ENCODE measurements around the gene NDUFAF8.

DNA sequence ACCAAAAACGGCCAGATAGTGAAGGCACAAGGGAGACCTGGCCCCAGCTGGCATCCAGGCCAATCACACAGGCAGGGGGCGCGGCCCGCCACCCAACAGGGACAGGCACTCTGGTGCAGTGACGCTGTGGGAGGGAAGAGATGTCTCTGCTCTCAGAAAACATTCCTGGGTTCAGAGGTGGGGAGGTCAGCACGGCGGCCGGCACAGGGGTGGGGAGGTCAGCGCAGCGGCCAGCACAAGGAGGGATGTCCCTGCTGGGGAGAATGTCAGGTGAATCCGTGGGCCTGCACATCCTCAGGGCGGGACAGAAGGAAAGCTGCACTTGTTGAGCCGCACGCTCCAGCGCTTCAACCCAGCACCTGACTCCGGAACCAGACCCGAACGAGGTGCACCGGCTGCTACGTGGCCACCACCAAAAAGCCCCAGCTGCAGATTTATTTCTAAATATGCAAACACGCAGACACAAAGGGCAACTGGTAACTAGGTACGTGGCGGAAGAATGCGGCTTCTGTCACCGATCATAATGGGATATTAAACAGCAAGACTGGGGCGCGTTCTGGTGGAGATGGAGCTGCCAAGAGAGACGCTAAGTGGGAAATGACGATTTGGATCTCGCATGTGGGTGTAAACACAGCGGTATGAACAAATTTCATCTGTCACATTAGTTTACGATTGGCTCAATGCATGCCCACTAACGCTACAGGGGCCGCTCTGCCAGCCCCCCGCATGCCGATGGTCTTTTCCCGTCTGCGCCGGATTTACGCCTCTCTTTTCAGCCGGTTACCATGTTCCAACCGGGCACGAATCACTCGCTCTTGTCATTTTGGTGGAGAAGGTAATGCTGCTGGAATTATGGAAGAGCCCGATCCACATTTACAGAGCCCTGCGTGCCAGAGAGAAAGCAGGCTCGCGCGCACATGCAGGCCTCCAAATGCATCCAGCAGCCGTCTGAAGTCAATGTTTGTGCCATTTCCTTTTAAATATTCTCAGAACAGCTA lies 40.5 kb downstream of the NDUFAF8 start:
- TF ChIP-seq, protein P1, sequence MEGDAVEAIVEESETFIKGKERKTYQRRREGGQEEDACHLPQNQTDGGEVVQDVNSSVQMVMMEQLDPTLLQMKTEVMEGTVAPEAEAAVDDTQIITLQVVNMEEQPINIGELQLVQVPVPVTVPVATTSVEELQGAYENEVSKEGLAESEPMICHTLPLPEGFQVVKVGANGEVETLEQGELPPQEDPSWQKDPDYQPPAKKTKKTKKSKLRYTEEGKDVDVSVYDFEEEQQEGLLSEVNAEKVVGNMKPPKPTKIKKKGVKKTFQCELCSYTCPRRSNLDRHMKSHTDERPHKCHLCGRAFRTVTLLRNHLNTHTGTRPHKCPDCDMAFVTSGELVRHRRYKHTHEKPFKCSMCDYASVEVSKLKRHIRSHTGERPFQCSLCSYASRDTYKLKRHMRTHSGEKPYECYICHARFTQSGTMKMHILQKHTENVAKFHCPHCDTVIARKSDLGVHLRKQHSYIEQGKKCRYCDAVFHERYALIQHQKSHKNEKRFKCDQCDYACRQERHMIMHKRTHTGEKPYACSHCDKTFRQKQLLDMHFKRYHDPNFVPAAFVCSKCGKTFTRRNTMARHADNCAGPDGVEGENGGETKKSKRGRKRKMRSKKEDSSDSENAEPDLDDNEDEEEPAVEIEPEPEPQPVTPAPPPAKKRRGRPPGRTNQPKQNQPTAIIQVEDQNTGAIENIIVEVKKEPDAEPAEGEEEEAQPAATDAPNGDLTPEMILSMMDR (IDR thresholded peaks at IDR 0.05), result no peak
- no peak for TF ChIP-seq POLR2A (IDR thresholded peaks at IDR 0.05)
